Peyer's patch (tissue), 4 donors: ENCODE data around the gene DCLK1.

ENCODE experiments used
- CTCF ChIP-seq, 6 experiments: fragments of 450-650 bp in 4 of 6; fragments of 200-600 bp in 2 of 6; sonication (generic) in 1 of 6; IDR thresholded peaks; one replicate each; pipeline ENCODE4 v1.5.1; 2017 to 2019; ENCODE audit warnings: antibody characterized with exemption in 6 of 6, mild to moderate bottlenecking in 3 of 6, moderate library complexity in 1 of 6
- POLR2A ChIP-seq, 2 donors: fragments of 450-650 bp; IDR thresholded peaks; one replicate each; pipeline ENCODE4 v1.5.1; 2017; ENCODE audit warnings: antibody characterized with exemption in 2 of 2, mild to moderate bottlenecking in 2 of 2, moderate library complexity in 2 of 2

GRCh38 chr13:35804901-35805300 is 326.3 kb downstream of the DCLK1 start:
- TF ChIP-seq CTCF (IDR thresholded peaks at IDR 0.05) (no peak), POLR2A (IDR thresholded peaks at IDR 0.05) (no peak)
